Measurements from ENCODE around the gene CTCFL.
"Not testable (repeated sequence)": the region's sequence is repeated elsewhere in the genome, so short reads cannot be mapped to it uniquely, and the experiment has no call there.

Gene CTCFL

DNA sequence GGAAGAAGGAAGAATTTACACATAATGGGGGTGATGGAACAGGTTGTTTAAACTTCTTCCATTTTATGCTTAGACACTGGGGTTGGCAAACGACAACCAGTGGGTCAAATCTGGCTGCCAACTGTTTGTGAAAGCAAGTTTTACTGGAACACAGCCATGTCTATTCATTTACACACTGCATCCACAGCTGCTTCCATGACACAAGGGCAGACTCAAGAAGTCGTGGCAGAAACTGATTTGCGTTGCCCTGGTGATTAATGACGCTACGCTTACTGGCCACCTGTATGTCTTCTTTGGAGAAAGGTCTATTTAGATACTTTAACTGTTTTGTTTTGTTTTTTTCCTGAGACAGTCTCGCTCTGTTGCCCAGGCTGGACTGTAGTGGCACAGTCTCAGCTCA, 19.0 kb downstream of the CTCFL start:
- DNase-seq, result no peak

DNA sequence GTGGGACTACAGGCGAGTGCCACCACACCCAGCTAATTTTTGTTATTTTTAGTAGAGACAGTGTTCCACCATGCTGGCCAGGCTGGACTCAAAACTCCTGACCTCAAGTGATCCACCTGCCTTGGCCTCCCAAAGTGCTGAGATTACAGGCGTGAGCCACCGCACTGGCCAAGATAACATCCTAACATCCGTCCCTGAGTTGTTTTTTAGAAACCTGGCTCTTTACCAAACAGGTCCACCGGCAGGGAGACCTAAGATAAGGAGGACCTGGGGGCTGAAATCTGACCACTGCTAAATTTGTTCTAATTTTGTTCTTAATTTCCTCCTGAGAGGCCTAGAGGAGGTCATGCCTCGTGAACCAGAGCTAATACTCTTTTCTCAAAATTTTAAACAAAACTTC, 20.5 kb downstream of the CTCFL start:
- DNase-seq, result no peak

DNA sequence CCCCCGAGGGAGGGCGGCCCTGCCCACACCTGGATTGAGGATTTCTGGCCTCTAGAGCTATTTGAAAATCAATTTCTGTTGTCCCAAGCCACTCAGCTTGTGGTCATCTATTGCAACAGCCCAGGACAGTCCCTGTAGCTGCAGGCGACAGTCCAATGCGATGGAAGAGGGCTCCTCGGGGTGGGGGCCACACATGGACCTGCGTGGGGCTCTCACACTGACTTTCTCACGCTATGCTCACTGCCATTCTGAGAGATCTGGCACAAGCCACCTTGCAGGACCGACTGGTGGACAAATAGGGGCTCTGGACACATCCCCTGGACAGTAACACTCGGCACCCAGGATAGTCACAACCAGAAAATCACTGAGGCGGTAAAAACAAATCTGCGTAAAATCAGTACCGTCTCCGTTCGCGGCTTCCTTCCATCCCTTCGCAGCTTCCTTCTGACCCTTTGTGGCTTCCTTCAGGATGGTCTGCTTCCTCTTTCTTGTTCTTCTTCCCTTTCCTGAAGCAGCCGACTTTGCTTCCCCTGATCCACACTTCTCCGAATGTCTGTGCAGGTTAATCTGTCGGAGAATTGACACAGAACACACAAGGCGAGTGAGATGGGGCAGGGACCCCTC, 21.8 kb downstream of the CTCFL start:
- DNase-seq, result no peak

DNA sequence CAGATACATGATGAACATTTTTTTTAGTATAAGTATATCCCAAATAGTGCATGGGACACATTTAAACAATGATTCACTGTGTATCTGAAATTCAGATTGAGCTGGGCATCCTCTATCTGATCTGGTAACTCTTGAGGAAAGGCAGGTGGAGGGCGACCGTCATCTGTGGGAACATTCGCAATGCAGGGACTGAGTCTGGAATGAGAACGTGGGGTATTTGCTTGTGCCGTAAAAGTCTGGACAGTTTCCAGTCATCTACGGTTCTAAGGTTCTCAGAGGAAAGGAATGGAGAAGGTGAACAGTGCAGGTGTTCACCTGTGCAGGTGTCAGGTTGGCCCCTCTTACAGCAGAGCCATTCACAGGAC, 22.6 kb downstream of the CTCFL start:
- no peak for DNase-seq

DNA sequence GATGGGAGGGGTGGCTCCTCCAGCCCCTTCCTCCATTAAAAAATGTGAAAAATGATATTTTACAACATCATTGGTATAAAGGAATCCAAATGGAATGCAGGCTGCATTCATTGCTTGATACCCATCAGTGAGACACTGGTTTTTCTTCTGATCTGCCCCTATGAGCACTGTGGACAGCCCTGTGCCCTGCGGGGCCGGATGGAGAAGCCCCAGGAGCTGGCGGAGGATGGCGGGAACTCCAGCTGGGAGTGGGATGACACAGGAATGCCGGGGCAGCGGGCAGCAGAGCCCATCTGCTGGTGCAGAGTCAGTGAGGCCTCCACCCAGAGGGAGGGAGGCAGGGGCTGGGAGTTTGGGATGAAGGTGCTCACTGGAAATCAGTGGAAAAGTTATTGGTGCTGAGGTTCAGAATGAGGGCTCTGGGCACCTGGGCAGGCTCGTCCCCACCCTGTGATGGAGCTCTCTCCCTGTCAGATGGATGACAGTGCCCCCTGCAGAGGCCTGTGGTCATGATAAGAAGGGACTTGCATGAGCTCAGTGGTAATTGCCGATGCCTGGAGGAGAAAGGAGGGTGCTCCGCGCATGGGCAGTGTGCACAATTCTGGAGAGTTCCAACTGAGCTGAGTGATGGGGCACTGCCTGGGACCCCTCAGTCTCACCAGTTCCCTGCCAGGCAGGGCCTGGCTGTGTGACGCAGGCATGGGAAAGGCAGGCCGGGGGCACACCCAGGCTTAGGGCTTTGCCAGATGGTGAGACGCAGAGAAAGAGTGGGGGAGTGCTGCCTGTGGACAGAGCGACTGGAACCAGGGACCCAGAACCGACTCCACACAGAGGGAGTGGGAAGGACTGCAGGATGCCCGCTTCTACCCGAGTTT, 23.2 kb downstream of the CTCFL start:
- no peak for DNase-seq

DNA sequence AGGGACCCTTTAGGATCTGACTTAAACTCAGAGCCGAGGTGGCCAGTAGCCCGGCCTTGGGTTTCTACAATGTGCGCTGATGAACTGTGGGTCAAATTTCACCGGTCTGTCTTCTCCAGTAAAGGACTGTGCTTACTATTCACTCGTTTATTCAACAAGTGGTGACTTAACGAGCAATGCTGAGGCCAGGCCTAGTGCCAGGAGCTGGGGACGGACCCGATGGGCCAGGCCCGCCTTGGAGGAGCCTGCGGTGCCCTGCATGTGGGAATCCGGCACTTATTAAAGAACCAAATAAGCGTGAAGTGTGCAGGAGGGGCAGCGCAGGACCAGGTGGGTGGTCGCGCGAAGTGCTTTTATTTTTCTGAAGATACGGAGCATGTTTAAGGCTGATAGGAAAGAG, 24.0 kb downstream of the CTCFL start:
- DNase-seq, result no peak

DNA sequence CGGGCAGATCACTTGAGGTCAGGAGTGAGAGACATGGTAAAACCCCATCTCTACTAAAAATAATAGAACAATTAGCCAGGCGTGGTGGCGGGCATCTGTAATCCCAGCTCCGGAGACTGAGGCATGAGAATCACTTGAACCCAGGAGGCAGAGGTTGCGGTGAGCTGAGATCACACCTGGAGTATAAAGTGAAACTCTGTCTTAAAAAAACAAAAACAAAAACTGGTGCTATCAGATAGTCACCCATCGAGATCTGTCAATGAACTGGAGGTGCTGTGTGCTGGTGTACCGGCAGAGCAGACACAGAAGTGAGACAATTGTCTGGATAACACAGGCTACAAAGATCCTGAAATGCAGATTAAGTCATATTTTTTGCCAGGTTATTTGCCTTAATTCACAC, 24.7 kb downstream of the CTCFL start:
- DNase-seq, result no peak

DNA sequence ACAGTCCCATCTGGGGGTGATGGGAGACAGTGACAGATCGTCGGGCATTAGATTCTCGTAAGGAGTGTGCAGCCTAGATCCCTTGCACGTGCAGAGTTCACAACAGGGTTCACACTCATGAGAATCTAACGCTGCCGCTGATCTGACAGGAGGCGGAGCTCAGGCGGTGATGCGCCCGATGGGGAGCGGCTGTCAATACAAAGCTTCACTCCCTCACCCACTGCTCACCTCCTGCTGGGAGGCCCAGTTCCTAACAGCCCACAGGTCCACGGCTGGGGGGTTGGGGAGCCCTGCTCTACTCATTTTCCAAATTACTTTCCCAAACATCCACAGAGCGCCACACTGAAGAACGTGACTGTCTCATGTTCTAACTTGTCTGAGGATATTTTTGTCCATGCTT, 25.3 kb downstream of the CTCFL start:
- DNase-seq, result no peak

DNA sequence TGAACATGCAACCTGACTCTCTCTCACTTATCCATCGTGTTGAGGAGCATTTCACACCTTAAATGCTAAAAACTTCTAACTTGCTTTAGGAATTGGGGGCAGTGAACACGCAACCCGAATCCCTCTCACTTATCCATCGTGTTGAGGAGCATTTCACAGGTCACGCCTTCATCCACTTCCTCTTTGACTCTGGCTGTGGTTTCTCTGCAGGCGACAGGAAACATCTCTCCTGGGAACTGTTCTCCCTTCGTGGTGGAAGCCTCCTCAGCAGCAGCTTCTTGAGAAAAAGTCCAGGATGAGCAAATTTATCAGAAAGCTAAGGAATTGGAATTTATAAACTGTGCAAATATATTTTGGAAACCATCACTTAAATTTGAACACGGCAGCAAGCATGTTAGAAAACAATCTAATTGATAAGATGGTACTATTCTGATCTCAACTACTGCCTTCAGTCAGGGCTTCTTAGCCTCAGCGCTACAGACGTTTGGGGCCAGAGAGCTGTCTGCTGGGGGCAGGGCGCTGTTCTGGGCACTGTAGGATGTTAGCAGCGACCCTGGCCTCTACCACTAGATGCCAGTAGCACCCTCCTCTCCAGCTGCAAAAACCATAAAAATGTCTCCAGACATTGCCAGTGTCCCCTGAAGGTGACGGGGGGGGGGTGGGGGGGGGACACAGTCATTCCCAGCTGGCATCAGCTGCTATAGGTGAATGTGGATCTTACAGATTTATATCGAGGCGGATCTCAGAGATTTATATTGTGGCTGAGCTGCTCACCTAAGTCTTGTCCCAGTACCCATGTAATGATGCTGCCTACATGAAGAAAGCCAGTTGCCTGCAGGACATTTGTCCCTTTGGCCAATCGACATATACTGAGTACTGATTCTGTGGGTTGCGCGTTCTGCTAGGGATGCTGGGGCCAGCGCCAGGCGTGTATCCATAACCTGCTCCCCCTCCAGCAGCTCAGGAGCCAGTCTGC, 26.2 kb downstream of the CTCFL start:
- DNase-seq, result no peak

DNA sequence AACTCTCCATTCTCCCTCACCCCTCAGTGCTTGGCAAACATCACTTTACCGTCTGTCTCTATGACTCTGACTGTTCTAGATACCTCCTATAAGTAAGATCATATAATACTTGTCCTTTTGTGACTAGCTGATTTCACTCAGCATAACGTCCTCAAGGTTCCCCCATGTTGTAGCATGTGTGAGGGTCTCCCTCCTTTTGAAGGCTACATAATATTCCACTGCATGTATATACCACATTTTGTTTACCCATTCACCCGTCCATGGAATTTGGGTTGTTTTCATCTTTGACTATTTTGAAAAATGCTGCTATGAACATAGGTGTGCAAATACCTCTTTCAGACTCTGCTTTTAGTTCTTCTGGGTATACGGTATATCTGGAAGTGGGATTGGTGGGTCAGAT, 28.3 kb downstream of the CTCFL start:
- DNase-seq, result no peak

DNA sequence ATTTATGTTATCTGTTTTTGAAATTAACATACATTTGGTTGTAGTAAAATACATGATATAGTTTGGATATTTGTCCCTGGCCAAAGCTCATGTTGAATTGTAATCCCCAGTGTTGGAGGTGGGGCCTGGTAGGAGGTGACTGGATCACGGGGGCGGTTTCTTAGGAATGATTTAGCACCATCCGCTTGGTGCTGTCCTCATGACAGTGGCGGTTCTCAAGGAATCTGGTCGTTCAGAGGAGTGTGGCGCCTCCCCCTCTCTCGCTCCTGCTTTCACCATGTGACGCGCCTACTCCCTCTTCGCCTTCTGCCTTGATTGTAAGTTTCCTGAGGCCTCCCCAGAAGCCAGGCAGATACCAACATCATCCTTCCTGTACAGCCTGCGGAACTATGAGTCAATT, 29.0 kb downstream of the CTCFL start:
- no peak for DNase-seq

DNA sequence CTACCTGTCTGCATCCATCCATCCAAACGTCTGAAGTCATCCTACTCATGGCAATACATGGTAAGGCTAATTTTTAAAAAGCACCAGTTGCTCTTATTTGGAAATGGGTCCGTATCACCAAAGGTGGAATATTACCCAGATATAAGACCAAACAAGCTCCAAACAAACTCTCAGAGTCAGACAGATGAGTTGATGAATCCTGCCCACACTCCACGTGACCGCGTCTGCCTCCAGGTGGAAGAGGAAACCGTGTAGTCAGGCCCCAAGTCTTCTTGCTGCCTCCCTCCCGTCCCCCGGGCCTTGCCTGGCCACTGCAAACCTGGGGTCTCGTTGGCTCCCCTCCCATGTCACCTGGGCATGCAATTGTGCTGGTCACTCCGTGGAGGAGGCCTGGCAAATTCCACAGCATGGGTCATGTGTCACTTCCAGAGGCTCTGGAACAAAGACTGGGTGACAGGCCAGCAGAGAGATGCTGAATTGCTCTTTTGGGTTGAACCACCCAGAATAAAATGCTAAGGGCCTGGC, 31.8 kb downstream of the CTCFL start:
- no peak for DNase-seq

DNA sequence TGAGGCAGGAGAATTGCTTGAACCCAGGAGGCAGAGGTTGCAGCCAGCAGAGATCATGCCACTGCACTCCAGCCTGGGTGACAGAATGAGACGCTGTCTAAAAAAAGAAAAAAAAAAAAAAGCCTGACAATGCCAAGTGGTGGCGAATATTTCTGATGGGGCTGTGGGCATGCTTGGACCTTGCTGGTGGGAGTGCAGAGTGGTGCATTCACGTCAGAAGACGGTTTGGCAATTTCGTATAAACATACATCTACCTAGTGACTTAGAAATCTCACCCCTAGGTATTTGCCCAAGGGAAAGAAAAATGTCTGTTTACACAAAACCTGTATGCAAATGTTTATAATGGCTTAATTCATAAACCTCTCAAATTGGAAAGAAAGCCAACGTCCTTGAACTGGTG, 33.6 kb downstream of the CTCFL start:
- no peak for DNase-seq

DNA sequence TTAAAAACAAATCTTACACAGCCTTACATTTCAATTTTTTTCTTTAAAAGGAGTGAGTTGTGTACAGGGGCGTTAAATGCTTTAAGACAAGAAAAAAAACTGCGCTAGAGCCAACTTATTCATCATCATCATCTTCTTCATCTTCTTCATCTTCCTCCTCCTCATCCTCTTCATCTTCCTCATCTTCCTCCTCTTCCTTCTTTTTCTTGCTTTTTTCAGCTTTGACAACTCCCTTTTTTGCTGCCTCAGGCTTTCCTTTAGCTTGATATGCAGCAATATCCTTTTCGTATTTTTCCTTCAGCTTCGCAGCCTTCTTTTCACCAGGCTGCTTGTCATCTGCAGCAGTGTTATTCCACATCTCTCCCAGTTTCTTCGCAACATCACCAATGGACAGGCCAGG, 36.7 kb downstream of the CTCFL start:
- not testable (repeated sequence) for DNase-seq

DNA sequence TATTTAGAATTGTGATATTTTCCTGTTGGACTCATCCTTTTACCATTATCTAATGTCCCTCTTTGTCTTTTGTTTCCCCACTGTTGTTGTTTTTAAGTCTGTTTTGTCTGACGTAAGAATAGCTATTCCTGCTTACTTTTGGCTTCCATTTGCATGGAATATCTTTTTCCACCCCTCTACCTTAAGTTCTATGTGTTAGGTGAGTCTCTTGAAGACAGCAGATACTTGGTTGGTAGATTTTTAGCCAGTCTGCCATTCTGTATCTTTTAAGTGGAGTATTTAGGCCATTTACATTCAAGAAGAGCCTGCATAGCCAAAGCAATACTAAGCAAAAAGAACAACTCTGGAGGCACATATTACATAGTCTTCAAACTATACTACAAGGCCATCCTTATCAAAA, 39.2 kb downstream of the CTCFL start:
- DNase-seq, result no peak

DNA sequence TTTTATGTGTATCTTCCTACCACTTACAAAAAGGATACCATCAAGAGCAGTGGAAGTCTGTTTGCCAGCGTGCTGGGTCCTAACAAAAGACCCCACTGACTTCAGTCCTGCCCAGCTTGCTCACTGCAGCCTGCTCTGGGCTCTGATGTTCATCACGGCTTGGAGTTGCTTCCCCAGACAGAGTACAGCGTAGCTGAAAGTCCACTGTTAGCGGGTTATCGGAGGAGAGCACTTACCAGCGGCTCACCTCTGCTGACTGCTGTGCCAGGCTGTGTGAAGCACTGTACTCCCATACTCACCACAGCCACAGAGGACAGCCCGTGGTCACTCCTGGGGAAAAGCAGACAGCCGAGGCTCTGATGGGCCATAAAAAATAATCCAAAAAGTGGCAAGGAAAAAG, 40.2 kb downstream of the CTCFL start:
- no peak for DNase-seq

DNA sequence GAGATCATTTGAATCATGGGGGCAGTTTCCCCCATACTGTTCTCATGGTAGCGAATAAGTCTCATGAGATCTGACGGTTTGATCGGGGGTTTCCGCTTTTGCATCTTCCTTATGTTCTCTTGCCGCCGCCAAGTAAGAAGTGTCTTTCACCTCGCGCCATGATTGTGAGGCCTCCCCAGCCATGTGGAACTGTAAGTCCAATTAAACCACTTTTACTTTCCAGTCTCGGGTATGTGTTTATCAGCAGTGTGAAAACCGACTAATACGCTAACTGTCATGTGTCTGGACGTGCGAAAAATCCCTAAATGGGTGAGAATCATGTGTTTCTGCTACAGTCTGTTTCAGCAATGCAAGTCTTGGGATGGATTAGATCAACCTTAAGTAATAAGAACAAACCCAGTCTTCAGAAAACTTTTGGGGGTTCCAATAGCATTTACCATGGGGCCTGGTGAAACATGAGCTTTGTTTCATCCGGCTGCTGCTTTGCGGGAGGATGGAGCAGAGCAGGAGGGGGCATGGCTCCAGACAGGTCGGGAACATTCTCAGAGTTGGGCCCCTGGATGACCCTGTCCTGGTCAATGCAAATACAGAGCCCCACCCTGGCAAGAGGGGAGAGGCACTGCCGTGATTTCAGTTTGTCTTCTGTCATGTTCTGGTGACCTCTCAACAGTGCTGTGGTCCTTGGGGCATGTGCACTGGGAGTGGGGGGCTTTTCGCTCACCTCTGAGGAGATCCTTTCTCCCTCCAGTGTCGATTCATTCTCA, 41.5 kb downstream of the CTCFL start:
- DNase-seq, result no peak

DNA sequence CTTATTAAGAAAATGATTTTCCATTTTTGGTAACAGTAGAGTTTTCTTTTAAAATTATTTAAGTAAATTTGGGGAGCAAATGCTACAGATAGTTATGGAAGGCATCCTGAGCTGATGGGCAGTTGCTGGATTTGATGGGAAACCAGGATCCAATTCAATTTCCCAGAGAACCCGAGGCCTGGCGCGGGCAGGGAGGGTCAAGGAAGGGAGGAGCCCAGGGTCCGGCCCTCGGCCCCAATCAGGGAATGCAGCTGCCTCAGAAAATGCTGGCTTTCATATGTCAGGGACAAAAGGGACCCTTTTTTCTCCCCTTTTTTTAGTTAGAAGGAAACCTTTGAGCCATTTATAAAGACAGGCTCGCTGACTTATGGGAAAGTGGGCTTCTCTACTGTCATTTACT, 42.1 kb downstream of the CTCFL start:
- DNase-seq, result no peak

DNA sequence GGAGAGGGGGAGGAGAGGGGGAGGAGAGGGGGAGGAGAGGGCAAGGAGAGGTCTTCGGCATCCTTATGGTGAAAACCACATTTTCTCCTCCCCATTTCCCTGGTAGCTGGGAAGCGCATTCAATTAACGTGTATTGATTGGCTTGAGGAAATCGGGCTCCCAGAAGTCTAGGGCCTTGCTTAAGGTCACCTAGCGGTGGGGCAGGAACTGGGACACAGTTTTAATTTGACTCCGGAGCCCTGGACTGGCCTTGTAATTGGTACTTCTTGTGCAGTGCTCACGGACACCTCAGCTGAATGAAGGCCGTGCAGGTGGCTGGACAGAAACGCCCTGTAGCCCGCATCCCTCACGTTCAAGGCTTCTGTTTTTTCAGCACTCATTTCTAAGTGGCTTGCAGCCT, 42.8 kb downstream of the CTCFL start:
- no peak for DNase-seq

DNA sequence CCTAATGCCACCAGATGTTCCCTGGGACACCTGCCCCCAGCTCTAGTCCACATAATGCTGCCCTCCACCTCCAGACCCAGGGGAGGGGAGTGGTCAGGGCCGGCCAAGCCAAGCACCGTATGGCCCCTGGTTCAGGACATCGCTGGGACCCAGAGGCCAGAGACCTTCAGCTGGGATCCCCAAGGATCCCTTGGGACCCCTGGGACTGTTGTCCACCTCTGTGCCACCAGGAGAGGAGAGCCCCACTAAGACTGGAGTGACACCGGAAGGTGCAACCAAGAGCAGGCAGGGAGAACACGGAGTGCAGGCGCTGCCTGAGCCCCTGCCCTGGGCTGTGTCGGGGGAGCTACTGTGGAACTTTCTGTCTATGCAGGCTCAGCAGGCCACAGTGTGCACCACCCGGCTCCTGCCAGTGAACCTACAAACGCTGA, 43.6 kb downstream of the CTCFL start:
- DNase-seq, result no peak

DNA sequence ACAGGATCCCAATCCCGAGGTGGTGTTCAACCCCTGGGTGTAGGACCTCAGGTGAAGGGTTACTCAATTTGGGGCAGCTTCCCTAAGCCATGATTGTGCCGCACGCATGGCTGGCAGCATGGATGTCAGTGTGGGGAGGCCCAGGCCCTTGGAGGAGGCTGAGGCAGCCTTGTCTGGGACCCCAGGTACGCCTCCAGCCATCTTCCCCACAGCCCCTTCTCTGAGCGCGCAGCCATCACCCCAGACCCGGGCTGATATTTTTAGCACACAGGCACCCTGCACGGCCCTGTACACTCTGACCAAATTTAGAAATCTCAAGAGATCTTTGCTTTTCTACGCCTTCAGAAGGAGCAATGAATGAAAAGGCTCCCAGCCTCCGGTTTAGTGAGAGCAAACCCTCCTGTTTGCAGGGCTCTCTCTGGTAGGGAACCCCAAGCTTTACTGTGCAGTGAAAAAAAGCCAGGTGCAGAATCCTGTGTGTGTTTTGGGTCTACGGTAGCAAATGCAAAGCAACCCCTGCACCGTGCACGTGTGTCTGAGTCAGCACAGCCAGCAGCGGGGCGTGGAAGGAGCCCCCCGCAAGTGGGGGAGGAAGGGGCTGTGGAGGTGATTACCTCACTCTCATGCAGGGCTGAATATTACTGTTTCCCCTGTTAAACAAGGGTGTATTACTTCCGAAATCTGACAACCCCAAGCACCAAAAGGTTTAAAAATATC, 44.3 kb downstream of the CTCFL start:
- DNase-seq, result peak; percentile 3

DNA sequence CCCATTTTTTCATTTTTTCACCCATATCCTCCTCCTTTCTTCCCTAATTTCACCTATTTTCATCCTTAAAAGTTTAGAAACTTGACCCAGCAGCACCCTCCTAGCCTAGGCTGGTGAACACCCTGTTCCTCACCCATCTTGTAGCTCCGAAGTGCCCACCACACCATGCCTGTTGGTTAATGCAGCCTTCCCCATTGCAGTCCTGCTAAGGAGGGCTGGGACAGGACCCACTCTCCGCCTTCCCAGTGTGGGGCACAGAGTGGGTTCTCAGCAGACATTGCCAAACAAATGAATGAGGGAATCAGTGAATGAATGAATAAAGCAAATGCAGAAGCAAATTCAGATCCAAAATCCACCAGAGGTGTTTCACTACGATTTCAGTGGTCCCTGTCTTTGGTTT, 45.7 kb downstream of the CTCFL start:
- DNase-seq, result no peak

Data from activated T-cell treated with anti-CD3 and anti-CD28 coated beads for 4 hours (primary cell).